EH (cell line): ENCODE measurements around the gene TMBIM6.

ENCODE experiments used
- DNase-seq: peaks from one replicate; pipeline ENCODE4 v3.0.0-alpha.2; 2015; ENCODE audit warnings: low read depth

The TMBIM6 gene

DNA sequence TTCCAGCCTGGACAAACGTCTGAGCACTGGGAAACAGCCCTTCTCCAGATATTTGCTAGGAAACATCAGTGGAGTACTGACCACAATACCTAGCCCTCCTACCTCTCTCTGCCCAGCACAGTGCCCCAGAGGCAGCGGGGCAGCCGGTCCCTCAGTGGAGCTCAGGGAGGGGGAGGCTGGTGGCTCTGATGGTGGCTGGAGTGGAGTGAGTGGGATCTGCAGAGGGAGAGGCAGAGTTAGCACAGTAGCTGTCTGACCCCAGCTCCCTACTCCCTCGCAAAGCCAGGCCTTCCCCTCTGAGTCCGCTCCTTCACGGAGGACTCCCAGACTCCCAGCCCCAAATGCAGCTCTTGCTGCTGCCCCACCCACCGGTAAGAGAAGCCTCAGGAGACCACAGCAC lies 56.9 kb downstream of the TMBIM6 start:
- no peak for DNase-seq

DNA sequence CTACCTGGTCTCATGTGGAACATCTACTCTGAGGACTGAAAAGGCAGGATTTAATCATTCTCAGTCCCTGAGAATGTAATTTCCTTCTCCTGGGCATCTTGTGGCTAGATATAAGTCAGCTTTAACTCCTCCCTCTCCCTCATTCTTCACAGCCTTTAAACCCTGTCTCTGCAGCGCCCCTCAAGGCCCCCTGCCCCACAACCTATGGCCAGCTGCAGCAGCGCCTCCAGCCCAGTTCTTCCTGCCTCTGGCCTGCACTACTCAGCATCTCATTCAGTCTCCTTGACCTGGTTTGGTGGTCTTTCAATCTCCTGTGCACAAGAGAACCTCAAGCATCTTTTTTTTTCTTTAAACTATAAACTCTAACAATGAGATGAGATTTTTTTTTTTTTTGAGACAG lies 57.6 kb downstream of the TMBIM6 start:
- no peak for DNase-seq

DNA sequence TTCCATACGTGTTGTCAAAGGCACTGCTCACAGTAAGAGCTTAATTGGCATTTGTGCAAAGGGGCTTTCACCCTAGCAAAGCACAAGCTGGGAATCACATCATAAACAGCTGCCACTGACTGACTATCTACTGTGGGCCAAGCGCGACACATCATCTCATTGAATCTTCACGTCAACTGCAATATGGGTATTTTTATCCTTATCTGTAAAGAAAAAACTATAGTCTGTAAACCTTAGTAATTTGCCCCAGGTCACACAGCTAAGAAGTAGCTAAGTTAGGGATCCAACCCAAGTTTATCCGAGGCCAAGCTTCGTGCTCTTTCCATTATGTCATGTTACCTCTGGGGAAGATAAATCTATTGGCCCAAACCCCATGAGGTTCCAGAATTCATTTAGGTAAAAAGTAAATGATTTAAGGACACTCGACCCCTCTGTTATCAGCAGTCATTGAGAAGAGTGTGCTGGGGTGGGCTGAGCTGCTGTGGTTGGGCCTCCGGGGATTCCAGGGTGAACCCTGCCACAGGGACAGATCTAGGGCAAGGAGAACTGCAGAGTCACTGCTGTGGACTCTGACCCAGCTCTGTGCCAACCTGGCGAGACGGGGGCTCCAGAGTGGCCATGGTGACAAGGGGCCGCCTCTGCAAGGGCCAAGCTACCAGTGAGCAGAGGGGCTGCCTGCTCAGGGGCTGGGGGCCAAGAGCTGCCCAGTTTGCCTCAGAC lies 59.2 kb downstream of the TMBIM6 start:
- DNase-seq, result no peak

- DNase-seq, result no peak
Measured at GRCh38 chr12:49801141-49802063, 60.0 kb downstream of the TMBIM6 start.

- DNase-seq, result no peak
Measured at GRCh38 chr12:49803693-49804450, 62.5 kb downstream of the TMBIM6 start.

- no peak for DNase-seq
Measured at GRCh38 chr12:49804821-49805220, 63.5 kb downstream of the TMBIM6 start.

- DNase-seq, result no peak
Measured at GRCh38 chr12:49805409-49805808, 64.1 kb downstream of the TMBIM6 start.

- DNase-seq, result no peak
Measured at GRCh38 chr12:49806321-49806813, 65.0 kb downstream of the TMBIM6 start.

- DNase-seq, result no peak
Measured at GRCh38 chr12:49806877-49807276, 65.5 kb downstream of the TMBIM6 start.

- no peak for DNase-seq
Measured at GRCh38 chr12:49807991-49808580, 66.7 kb downstream of the TMBIM6 start.

GRCh38 chr12:49808686-49809380 lies 67.5 kb downstream of the TMBIM6 start:
- DNase-seq, result no peak

- no peak for DNase-seq
Measured at GRCh38 chr12:49809381-49809905, 68.1 kb downstream of the TMBIM6 start.

DNA sequence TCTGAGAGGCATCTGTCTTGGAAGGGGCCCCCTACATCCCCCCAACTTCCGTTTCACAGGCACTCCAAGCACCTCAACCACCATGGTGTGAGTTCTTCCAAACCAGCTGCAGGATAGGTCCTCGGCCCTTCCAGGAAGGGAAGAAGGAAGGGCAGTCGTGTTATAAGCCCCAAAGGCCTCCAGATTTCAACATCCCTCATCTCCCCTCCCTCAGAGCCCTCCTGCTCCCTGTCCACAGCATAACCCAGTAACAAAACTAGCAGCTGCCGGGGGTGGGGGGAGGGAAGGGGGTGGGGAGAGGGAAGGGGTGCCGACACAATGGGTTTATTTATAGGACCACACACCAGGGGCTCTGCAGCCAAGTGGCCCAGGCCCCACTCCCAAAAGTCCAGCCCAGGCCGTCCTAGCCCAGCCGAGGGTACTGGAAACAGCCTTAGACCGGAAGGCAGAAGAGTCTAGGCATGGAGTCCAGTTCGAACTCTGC lies 68.6 kb downstream of the TMBIM6 start:
- no peak for DNase-seq

DNA sequence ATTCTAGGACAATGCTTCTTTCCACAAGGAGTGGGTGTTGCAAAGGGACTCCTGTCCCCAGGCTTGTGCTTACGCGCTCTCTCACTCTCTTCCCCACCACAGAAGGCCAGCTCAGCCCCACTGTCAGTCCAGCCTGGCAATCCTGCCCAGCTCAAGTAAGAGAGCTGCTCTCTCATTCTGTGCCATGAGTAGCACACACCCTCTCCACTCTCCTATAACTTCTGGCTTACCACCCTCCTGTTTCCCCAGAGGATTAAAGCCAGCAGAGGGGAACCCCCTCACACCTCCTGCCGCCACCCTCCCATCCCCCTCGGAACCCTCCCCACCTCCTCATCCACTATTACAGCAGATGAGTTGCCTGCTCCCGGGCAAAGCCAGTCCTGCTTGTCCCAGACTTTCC lies 69.8 kb downstream of the TMBIM6 start:
- no peak for DNase-seq

GRCh38 chr12:49811961-49812401 lies 70.6 kb downstream of the TMBIM6 start:
- no peak for DNase-seq

- peak; percentile 16 for DNase-seq
Measured at GRCh38 chr12:49813131-49813530, 71.8 kb downstream of the TMBIM6 start.
